ENCODE measurements around the gene CIAO3.

CIAO3 gene

GRCh38 chr16:734208-734980 is 6.4 kb downstream of the CIAO3 start:
- DNase-seq = no peak

GRCh38 chr16:733382-734207 is 7.2 kb downstream of the CIAO3 start:
- DNase-seq = peak; percentile 50 to 52

- DNase-seq = no peak
Measured at GRCh38 chr16:732936-733335, 7.9 kb downstream of the CIAO3 start.

- DNase-seq = no peak
Measured at GRCh38 chr16:732332-732731, 8.5 kb downstream of the CIAO3 start.

- DNase-seq = no peak
Measured at GRCh38 chr16:730666-731509, 9.9 kb downstream of the CIAO3 start.

- DNase-seq = no peak
Measured at GRCh38 chr16:729768-730665, 10.8 kb downstream of the CIAO3 start.

GRCh38 chr16:728890-729744 is 11.7 kb downstream of the CIAO3 start:
- DNase-seq = no peak

- DNase-seq = peak; percentile 64 to 72
Measured at GRCh38 chr16:728131-728889, 12.5 kb downstream of the CIAO3 start.

GRCh38 chr16:727291-727977 is 13.4 kb downstream of the CIAO3 start:
- peak; percentile 36 to 37 for DNase-seq

- peak; percentile 65 to 72 for DNase-seq
Measured at GRCh38 chr16:726438-727290, 14.1 kb downstream of the CIAO3 start, which contains the start of the genes CCDC78 and HAGHL. Gene CCDC78, minus strand, starts transcription at chr16:726443. Its CDS starts 76 bp downstream, at chr16:726367. Gene HAGHL, plus strand, starts transcription at chr16:727106. Its CDS starts 404 bp downstream, at chr16:727510.

GRCh38 chr16:726188-726437 is 14.7 kb downstream of the CIAO3 start:
- no peak for DNase-seq

- no peak for DNase-seq
Measured at GRCh38 chr16:725463-726187, 15.2 kb downstream of the CIAO3 start.

GRCh38 chr16:725041-725376 is 15.8 kb downstream of the CIAO3 start:
- DNase-seq = no peak

GRCh38 chr16:724188-725040 is 16.4 kb downstream of the CIAO3 start:
- DNase-seq = no peak

GRCh38 chr16:723695-724094 is 17.1 kb downstream of the CIAO3 start:
- DNase-seq = no peak

- no peak for DNase-seq
Measured at GRCh38 chr16:722835-723633, 17.8 kb downstream of the CIAO3 start.

Data from activated CD4-positive, alpha-beta T cell treated with anti-CD3 and anti-CD28 coated beads, Interleukin-2, amount 50 U/mL, for 48 hours (primary cell).